ENCODE measurements around the gene ARMC6.

Gene ARMC6

GRCh38 chr19:19033426-19034203 lies at the start of gene ARMC6, which contains the start of gene SUGP2:
TSS of gene ARMC6 (plus strand) at chr19:19033603. CDS start at chr19:19034210, 607 bp downstream.
TSS of gene SUGP2 (minus strand) at chr19:19033517. CDS start at chr19:19031071, 2,446 bp downstream.
- in situ Hi-C loops (cut with MboI; ENCODE audit: low sequenced_read_pairs): no loop called here

GRCh38 chr19:18984251-18984650 lies 49.2 kb upstream of the ARMC6 start:
- in situ Hi-C loops (cut with MboI; ENCODE audit: low sequenced_read_pairs): no loop called here

GRCh38 chr19:18985257-18985656 lies 48.1 kb upstream of the ARMC6 start:
- in situ Hi-C loops (cut with MboI; ENCODE audit: low sequenced_read_pairs): no loop called here

GRCh38 chr19:18987456-18987855 lies 45.9 kb upstream of the ARMC6 start:
- in situ Hi-C loops (cut with MboI; ENCODE audit: low sequenced_read_pairs): no loop called here

GRCh38 chr19:18989316-18989715 lies 44.1 kb upstream of the ARMC6 start:
- in situ Hi-C loops (cut with MboI; ENCODE audit: low sequenced_read_pairs): no loop called here

GRCh38 chr19:18990128-18990708 lies 43.2 kb upstream of the ARMC6 start:
- in situ Hi-C loops (cut with MboI; ENCODE audit: low sequenced_read_pairs): no loop called here

GRCh38 chr19:18991006-18991405 lies 42.4 kb upstream of the ARMC6 start:
- in situ Hi-C loops (cut with MboI; ENCODE audit: low sequenced_read_pairs): no loop called here

- in situ Hi-C loops (cut with MboI; ENCODE audit: low sequenced_read_pairs): no loop called here
Measured at GRCh38 chr19:18991468-18991867, 41.9 kb upstream of the ARMC6 start.

GRCh38 chr19:18992696-18993095 lies 40.7 kb upstream of the ARMC6 start:
- in situ Hi-C loops (cut with MboI; ENCODE audit: low sequenced_read_pairs): no loop called here

GRCh38 chr19:18993115-18993514 lies 40.3 kb upstream of the ARMC6 start:
- in situ Hi-C loops (cut with MboI; ENCODE audit: low sequenced_read_pairs): no loop called here

- in situ Hi-C loops (cut with MboI; ENCODE audit: low sequenced_read_pairs): no loop called here
Measured at GRCh38 chr19:18995804-18996241, 37.6 kb upstream of the ARMC6 start.

- in situ Hi-C loops (cut with MboI; ENCODE audit: low sequenced_read_pairs): no loop called here
Measured at GRCh38 chr19:18996351-18996750, 37.1 kb upstream of the ARMC6 start.

GRCh38 chr19:18996796-18997394 lies 36.5 kb upstream of the ARMC6 start:
- in situ Hi-C loops (cut with MboI; ENCODE audit: low sequenced_read_pairs): no loop called here

GRCh38 chr19:18998276-18998675 lies 35.1 kb upstream of the ARMC6 start:
- in situ Hi-C loops (cut with MboI; ENCODE audit: low sequenced_read_pairs): no loop called here

- in situ Hi-C loops (cut with MboI; ENCODE audit: low sequenced_read_pairs): no loop called here
Measured at GRCh38 chr19:18999016-18999758, 34.2 kb upstream of the ARMC6 start.

- in situ Hi-C loops (cut with MboI; ENCODE audit: low sequenced_read_pairs): no loop called here
Measured at GRCh38 chr19:18999896-19000620, 33.3 kb upstream of the ARMC6 start.

GRCh38 chr19:19004144-19004543 lies 29.3 kb upstream of the ARMC6 start:
- in situ Hi-C loops (cut with MboI; ENCODE audit: low sequenced_read_pairs): no loop called here

GRCh38 chr19:19006213-19006612 lies 27.2 kb upstream of the ARMC6 start:
- in situ Hi-C loops (cut with MboI; ENCODE audit: low sequenced_read_pairs): no loop called here

- in situ Hi-C loops (cut with MboI; ENCODE audit: low sequenced_read_pairs): no loop called here
Measured at GRCh38 chr19:19009951-19010350, 23.5 kb upstream of the ARMC6 start.

- in situ Hi-C loops (cut with MboI; ENCODE audit: low sequenced_read_pairs): no loop called here
Measured at GRCh38 chr19:19010551-19010950, 22.9 kb upstream of the ARMC6 start.

- in situ Hi-C loops (cut with MboI; ENCODE audit: low sequenced_read_pairs): no loop called here
Measured at GRCh38 chr19:19021115-19021514, 12.3 kb upstream of the ARMC6 start.
